ENCODE results near the gene GPC2. TPM values are rescaled to one million over a fixed set of nuclear protein-coding genes. Genes with fewer than 3 reads are reported as not detected.

GPC2 gene
- polyA plus RNA-seq, 1 donor (not counting 4 experiments of a cell fraction or from before 2014, with no cell fraction given), result 0.55 TPM

- no peak overlapping the region for H3K9ac ChIP-seq (ENCODE audit: control insufficient read depth, extremely low read depth, insufficient read depth, low read length)
- peaks cover 16 to 28% of the 10 kb centered on the region in 2 experiments for H3K36me3 ChIP-seq (ENCODE audit: control insufficient read depth in 2 of 2, extremely low read depth in 1 of 2, insufficient read depth in 2 of 2, low read length in 2 of 2)
- no peaks in the 10 kb centered on the region for H3K27me3 ChIP-seq (ENCODE audit: control insufficient read depth, extremely low read depth, insufficient read depth, low read length)
- H3K79me2 ChIP-seq (ENCODE audit: control insufficient read depth, insufficient read depth, low read length), result peaks cover 5% of the 10 kb centered on the region
- peaks cover 7% of the 10 kb centered on the region for H4K20me1 ChIP-seq (ENCODE audit: control insufficient read depth, extremely low read depth, insufficient read depth, low read length)
- DNase-seq (ENCODE audit: low read depth, low spot score), result no peak
- no peaks in the 10 kb centered on the region for H3K9me3 ChIP-seq (ENCODE audit: control insufficient read depth, low read depth, low read length)
- H3K4me3 ChIP-seq (ENCODE audit: control insufficient read depth in 2 of 3, extremely low read depth in 1 of 3, insufficient read depth in 2 of 3, low read depth in 1 of 3, low read length in 3 of 3), result peak overlapping the region in 1 of 3 experiments; percentile 63
- dilution Hi-C loops (cut with MboI; ENCODE audit: extremely low pct_ligation_motif_present, low sequenced_read_pairs), result no loop called here
- H3K27ac ChIP-seq (ENCODE audit: control insufficient read depth, insufficient read depth, low read length), result no peak overlapping the region
- TF ChIP-seq EZH2 (IDR thresholded peaks at IDR 0.05; ENCODE audit: low read length) (no peak), CTCF (optimal IDR thresholded peaks at IDR 0.05 in 1 of 3, IDR thresholded peaks at IDR 0.05 in 1 of 3, conservative IDR thresholded peaks at IDR 0.05 in 1 of 3; ENCODE audit: extremely low read depth in 1 of 3, insufficient read depth in 2 of 3, low read length in 3 of 3) (no peak)
- H3K4me1 ChIP-seq (ENCODE audit: control insufficient read depth, extremely low read depth, insufficient read depth, low read length), result peaks cover 19% of the 10 kb centered on the region
- peak overlapping the region; percentile 78 for H3K4me2 ChIP-seq (ENCODE audit: control insufficient read depth, extremely low read depth, insufficient read depth, low read depth, low read length)
- no peak for FAIRE-seq
- no peaks in the 10 kb centered on the region for H3K9me1 ChIP-seq (ENCODE audit: control insufficient read depth, extremely low read depth, insufficient read depth, low read length)
- H2AFZ ChIP-seq (ENCODE audit: control insufficient read depth, low read length), result no peak overlapping the region
Observed at GRCh38 chr7:100157069-100157333, 20.2 kb downstream of the GPC2 start.

- H3K36me3 ChIP-seq (ENCODE audit: control insufficient read depth in 2 of 2, extremely low read depth in 1 of 2, insufficient read depth in 2 of 2, low read length in 2 of 2), result peaks cover 16 to 28% of the 10 kb centered on the region in 2 experiments
Observed at GRCh38 chr7:100156331-100157068, 20.7 kb downstream of the GPC2 start.

More at GRCh38 chr7:100156331-100157068, 20.7 kb downstream of the GPC2 start:
- peak overlapping the region; percentile 78 for H3K4me2 ChIP-seq (ENCODE audit: control insufficient read depth, extremely low read depth, insufficient read depth, low read depth, low read length)
- TF ChIP-seq CTCF (optimal IDR thresholded peaks at IDR 0.05 in 1 of 3, IDR thresholded peaks at IDR 0.05 in 1 of 3, conservative IDR thresholded peaks at IDR 0.05 in 1 of 3; ENCODE audit: extremely low read depth in 1 of 3, insufficient read depth in 2 of 3, low read length in 3 of 3) (no peak), EZH2 (IDR thresholded peaks at IDR 0.05; ENCODE audit: low read length) (no peak)
- FAIRE-seq, result no peak
- H3K4me1 ChIP-seq (ENCODE audit: control insufficient read depth, extremely low read depth, insufficient read depth, low read length), result peaks cover 19% of the 10 kb centered on the region
- H3K79me2 ChIP-seq (ENCODE audit: control insufficient read depth, insufficient read depth, low read length), result peaks cover 5% of the 10 kb centered on the region
- H3K9me1 ChIP-seq (ENCODE audit: control insufficient read depth, extremely low read depth, insufficient read depth, low read length), result no peaks in the 10 kb centered on the region
- no peak overlapping the region for H3K9ac ChIP-seq (ENCODE audit: control insufficient read depth, extremely low read depth, insufficient read depth, low read length)
- H3K9me3 ChIP-seq (ENCODE audit: control insufficient read depth, low read depth, low read length), result no peaks in the 10 kb centered on the region
- no peaks in the 10 kb centered on the region for H3K27me3 ChIP-seq (ENCODE audit: control insufficient read depth, extremely low read depth, insufficient read depth, low read length)
- no peak for DNase-seq (ENCODE audit: low read depth, low spot score)
- no peak overlapping the region for H2AFZ ChIP-seq (ENCODE audit: control insufficient read depth, low read length)
- dilution Hi-C loops (cut with MboI; ENCODE audit: extremely low pct_ligation_motif_present, low sequenced_read_pairs), result no loop called here
- no peak overlapping the region for H3K4me3 ChIP-seq (ENCODE audit: control insufficient read depth in 2 of 3, extremely low read depth in 1 of 3, insufficient read depth in 2 of 3, low read depth in 1 of 3, low read length in 3 of 3)
- no peak overlapping the region for H3K27ac ChIP-seq (ENCODE audit: control insufficient read depth, insufficient read depth, low read length)
- peaks cover 7% of the 10 kb centered on the region for H4K20me1 ChIP-seq (ENCODE audit: control insufficient read depth, extremely low read depth, insufficient read depth, low read length)
